ENCODE measurements around the gene RIMS4. TPM values are rescaled to one million over a fixed set of nuclear protein-coding genes. Genes with fewer than 3 reads are reported as not detected.

The RIMS4 gene
- total RNA-seq, 1 experiment from 2014 or later = 16.3 TPM

- no peak overlapping the region for H2BK12ac ChIP-seq (ENCODE audit: insufficient read length, low read depth, low read length)
- H4K8ac ChIP-seq (replicated peaks; ENCODE audit: insufficient read length, low read depth, low read length) = no peak overlapping the region
- no peak overlapping the region for H2BK120ac ChIP-seq (ENCODE audit: low read depth, low read length, poor library complexity, severe bottlenecking)
- peaks cover 6% of the 10 kb centered on the region for H3K23me2 ChIP-seq (ENCODE audit: insufficient read length, low read depth, low read length, poor library complexity, severe bottlenecking)
- H3K79me1 ChIP-seq (ENCODE audit: insufficient read depth, low read depth, low read length, poor library complexity, severe bottlenecking) = no peaks in the 10 kb centered on the region
- no peak overlapping the region; a peak in 1 of 7 replicates for H3K27ac Mint-ChIP-seq
- H4K5ac ChIP-seq (ENCODE audit: insufficient read length, low read depth, low read length) = no peak overlapping the region
- no peak overlapping the region for H2BK5ac ChIP-seq (ENCODE audit: insufficient read length, low read length)
- no CpG with 5 or more reads among the region's 9 CpGs for WGBS (ENCODE audit: extremely low coverage, insufficient read length, low lambda C conversion rate)
- H3K56ac ChIP-seq (ENCODE audit: insufficient read length, low read depth, low read length) = no peak overlapping the region
- H3K23ac ChIP-seq (ENCODE audit: insufficient read length, low read depth, low read length) = no peak overlapping the region
- H2BK15ac ChIP-seq (ENCODE audit: low read depth, low read length) = no peak overlapping the region
- no peak overlapping the region for H4K91ac ChIP-seq (ENCODE audit: insufficient read length, low read depth, low read length)
- H3K9me3 ChIP-seq (ENCODE audit: control insufficient read depth, low read depth, low read length) = no peaks in the 10 kb centered on the region
- H2AFZ ChIP-seq (ENCODE audit: low read length) = no peak overlapping the region
- no peak overlapping the region for H3K14ac ChIP-seq (ENCODE audit: insufficient read depth, low read length)
- DNase-seq = no peak
- H3K4me3 Mint-ChIP-seq = no peak overlapping the region
- TF ChIP-seq CTCF (conservative IDR thresholded peaks at IDR 0.05) = no peak
- peaks cover 3 to 46% of the 10 kb centered on the region in 2 experiments for H3K4me1 Mint-ChIP-seq
- no peak overlapping the region for H2AK5ac ChIP-seq (ENCODE audit: insufficient read length, low read length)
- H3K4ac ChIP-seq (ENCODE audit: low read depth, low read length) = no peak overlapping the region
- H3K27ac ChIP-seq (ENCODE audit: insufficient read length, low read depth, low read length) = no peak overlapping the region
- H3K36me3 Mint-ChIP-seq (ENCODE audit: insufficient read depth in 1 of 3, low read depth in 3 of 3) = peaks cover 0 to 11% (median 0%) of the 10 kb centered on the region in 3 experiments; a peak in 4 of 7 replicates
- H3K27me3 Mint-ChIP-seq (ENCODE audit: low read depth) = peaks cover 39% of the 10 kb centered on the region
- no peak overlapping the region for H3K18ac ChIP-seq (ENCODE audit: insufficient read length, low read depth, low read length)
- no peaks in the 10 kb centered on the region for H4K20me1 ChIP-seq (ENCODE audit: control insufficient read depth, insufficient read depth, insufficient read length)
- no peaks in the 10 kb centered on the region for H3K9me3 Mint-ChIP-seq
- no peak overlapping the region for H2BK20ac ChIP-seq (ENCODE audit: low read depth, low read length, poor library complexity, severe bottlenecking)
- H3T11ph ChIP-seq (ENCODE audit: low read length) = no peak overlapping the region
- H3K4me1 ChIP-seq (ENCODE audit: insufficient read depth, low read length) = no peaks in the 10 kb centered on the region
- H3K27me3 ChIP-seq (ENCODE audit: insufficient read depth, low read length) = peaks cover 3% of the 10 kb centered on the region
- no peaks in the 10 kb centered on the region; the same call in 1 of the 2 replicates for H3K79me2 ChIP-seq (ENCODE audit: insufficient read depth, low read length)
- no peak overlapping the region for H3K4me2 ChIP-seq (ENCODE audit: insufficient read depth, insufficient read length, low read length)
- no peak overlapping the region for H3K9ac ChIP-seq (ENCODE audit: extremely low read depth, insufficient read length, low read length)
Measured at GRCh38 chr20:44805335-44805978, 4.9 kb downstream of the RIMS4 start.

Measured in H9 (cell line).